ENCODE measurements around the gene SUPT3H.
"Not testable (repeated sequence)": the region's sequence is repeated elsewhere in the genome, so short reads cannot be mapped to it uniquely, and the experiment has no call there.

The SUPT3H gene

GRCh38 chr6:45326698-45327417 is 50.9 kb downstream of the SUPT3H start:
- DNase-seq (ENCODE audit: low read depth in 2 of 2) = no peak

GRCh38 chr6:45323656-45324224 is 54.0 kb downstream of the SUPT3H start:
- no peak for DNase-seq (ENCODE audit: low read depth in 2 of 2)

- no peak for DNase-seq (ENCODE audit: low read depth in 2 of 2)
Measured at GRCh38 chr6:45320349-45320748, 57.4 kb downstream of the SUPT3H start.

DNA sequence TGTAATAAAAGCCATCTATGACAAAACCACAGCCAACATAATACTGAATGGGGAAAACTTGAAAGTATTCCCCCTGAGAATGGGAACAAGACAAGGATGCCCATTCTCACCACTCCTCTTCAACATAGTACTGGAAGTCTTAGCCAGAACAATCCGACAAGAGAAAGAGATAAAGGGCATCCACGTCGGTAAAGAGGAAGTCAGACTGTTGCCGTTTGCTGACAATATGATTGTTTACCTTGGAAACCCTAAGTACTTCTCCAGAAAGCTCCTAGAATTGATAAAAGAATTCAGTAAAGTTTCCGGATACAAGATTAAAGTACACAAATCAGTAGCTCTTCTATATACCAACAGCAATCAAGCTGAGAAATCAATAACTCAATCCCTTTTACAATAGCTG is 63.6 kb downstream of the SUPT3H start:
- DNase-seq (ENCODE audit: low read depth in 2 of 2) = no peak

GRCh38 chr6:45310118-45310788 is 67.5 kb downstream of the SUPT3H start:
- DNase-seq (ENCODE audit: low read depth in 2 of 2) = peak in 1 of 2 donors; percentile 1

DNA sequence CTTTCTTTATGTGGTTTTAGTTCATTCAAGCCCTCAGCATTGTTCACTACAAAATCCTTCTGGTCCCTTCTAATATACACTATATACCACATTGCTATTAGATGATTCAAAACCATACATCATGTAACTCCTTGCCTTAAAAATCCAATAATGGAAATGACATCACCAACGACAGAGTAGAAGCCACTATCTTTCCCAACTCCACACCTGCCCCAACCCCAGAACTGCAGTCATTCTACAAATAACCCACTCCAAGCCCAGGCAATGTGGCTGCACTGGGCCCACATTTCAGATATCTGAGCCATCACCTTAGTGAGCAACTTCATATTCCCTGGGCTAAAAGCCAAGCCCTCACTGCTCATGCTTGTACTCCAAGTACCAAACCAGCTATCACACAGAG is 72.2 kb downstream of the SUPT3H start:
- DNase-seq (ENCODE audit: low read depth in 2 of 2) = no peak

DNA sequence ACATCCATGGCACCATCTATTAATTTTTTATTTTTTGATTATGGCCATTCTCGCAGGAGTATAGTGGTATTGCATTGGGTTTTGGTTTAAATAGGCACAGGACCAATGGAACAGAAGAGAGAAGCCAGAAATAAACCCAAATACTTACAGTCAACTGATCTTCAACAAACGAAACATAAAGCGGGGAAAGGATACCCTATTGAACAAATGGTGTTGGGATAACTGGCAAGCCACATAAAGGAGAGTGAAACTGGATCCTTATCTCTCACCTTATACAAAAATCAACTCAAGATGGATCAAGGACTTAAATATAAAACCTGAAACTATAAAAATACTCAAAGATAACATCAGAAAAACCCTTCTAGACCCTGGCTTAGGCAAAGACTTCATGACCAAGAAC is 74.9 kb downstream of the SUPT3H start:
- no peak for DNase-seq (ENCODE audit: low read depth in 2 of 2)

- DNase-seq (ENCODE audit: low read depth in 2 of 2) = no peak
Measured at GRCh38 chr6:45301348-45302142, 76.2 kb downstream of the SUPT3H start.

- no peak for DNase-seq (ENCODE audit: low read depth in 2 of 2)
Measured at GRCh38 chr6:45300736-45301135, 77.0 kb downstream of the SUPT3H start.

DNA sequence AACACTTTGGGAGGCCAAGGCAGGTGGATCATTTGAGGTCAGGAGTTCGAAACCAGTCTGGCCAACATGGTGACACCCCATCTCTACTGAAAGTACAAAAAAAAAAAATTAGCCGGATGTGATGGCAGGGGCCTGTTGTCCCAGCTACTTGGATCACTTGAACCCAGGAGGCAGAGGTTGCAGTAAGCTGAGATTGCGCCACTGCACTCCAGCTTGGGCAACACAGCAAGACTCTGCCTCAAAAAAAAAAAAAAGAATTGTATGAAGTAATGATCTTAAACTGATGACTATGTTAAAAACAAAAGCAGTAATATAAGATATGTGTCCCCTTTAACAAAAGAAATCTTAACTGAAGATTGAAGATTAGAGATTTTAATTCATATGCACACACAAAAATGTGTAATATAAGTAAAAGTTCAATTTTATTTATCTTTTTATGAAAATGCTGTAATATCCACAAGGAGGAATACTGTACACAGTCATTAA is 78.6 kb downstream of the SUPT3H start:
- DNase-seq (ENCODE audit: low read depth in 2 of 2) = no peak

DNA sequence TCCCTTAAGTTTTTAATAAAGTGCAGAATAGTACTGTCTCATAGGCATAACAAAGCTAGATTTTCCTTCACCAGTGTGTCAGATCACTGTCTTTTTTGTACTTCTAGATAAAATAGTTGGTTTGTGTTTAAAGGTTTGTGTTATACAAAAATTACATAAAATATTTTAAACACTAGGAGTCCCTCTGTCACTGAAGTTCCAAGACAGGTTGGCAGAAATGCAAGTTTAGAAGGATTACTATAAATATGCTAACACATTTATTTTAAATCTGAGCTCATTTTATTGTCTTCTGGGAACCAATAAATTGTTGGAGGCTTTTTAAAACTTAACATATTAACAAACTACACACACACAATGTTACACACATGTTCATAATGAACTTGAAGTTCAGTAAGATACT is 80.4 kb downstream of the SUPT3H start:
- DNase-seq (ENCODE audit: low read depth in 2 of 2) = no peak

DNA sequence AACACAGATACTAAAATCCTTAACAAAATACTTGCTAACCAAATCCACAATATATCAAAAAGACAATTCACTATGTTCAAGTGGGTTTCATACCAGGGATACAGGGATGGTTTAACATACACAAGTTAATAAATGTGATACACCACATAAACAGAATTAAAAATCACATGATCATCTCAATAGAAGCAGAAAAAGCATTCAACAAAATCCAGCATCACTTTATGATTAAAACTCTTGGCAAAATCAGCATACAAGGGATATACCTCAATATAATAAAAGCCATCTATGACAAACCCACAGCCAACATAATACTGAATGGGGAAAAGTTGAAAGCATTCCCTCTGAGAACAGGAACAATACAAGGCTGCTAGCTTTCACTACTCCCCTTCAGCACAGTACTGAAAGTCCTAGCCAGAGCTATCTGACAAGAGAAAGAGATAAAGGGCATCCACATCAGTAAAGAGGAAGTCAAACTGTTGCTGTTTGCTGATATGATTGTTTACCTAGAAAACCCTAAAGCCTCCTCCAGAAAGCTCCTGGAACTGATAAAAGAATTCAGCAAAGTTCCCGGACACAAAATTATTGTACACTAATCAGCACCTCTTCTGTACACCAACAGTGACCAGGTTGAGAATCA is 83.6 kb downstream of the SUPT3H start:
- not testable (repeated sequence) for DNase-seq (ENCODE audit: low read depth in 2 of 2)

GRCh38 chr6:45293306-45293705 is 84.4 kb downstream of the SUPT3H start:
- no peak for DNase-seq (ENCODE audit: low read depth in 2 of 2)

GRCh38 chr6:45289751-45290514 is 87.8 kb downstream of the SUPT3H start:
- no peak for DNase-seq (ENCODE audit: low read depth in 2 of 2)

- DNase-seq (ENCODE audit: low read depth in 2 of 2) = not testable (repeated sequence)
Measured at GRCh38 chr6:45286707-45287106, 91.0 kb downstream of the SUPT3H start.

DNA sequence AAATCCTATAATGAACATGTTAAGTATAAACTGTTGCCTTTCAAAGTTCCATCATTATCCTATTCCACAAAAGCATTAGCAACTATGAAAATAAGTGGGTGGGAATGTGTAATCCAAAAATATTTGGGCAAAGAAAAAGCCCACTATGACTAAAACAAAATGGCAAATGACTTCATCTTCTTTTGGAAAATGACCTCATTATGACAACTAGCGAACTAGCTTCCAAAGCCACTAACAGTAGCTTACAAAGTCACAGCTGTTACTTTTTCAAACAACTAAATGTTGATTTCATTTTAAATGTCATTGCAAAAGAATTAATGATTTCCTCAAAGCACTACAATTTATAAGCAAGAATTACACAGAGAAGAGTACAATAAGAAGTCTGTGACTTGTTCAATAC is 99.4 kb downstream of the SUPT3H start:
- DNase-seq (ENCODE audit: low read depth in 2 of 2) = no peak

DNA sequence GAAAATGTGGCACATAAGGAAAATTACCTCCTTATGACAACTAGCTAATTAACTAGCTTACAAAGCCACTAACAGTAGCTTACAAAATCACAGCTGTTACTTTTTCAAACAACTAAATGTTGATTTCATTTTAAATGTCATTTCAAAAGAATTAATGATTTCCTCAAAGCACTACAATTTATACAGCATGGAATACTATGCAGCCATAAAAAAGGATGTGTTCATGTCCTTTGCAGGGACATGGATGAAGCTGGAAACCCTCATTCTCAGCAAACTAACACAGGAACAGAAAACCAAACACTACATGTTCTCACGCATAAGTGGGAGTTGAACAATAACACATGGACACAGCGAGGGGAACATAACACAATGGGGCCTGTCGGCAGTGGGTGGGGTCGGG is 100.0 kb downstream of the SUPT3H start:
- not testable (repeated sequence) for DNase-seq (ENCODE audit: low read depth in 2 of 2)

DNA sequence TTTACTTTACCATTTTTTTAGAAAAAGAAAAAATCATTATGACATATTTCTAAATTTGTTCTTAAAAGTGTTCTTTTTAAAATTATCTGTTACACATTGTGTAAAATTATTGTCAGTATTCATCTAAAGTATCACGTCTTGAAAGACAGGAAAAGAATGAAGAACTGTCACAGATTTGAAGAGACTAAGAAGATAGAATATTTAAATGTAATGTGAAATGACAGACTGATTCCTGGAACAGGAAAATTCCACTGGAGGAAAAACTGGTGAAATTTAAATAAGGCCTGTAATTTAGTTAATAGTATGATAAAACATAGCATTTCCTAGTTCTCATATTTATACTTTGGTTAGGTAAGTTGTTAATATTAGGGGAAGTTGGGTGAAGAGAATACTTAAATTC is 102.4 kb downstream of the SUPT3H start:
- no peak for DNase-seq (ENCODE audit: low read depth in 2 of 2)

DNA sequence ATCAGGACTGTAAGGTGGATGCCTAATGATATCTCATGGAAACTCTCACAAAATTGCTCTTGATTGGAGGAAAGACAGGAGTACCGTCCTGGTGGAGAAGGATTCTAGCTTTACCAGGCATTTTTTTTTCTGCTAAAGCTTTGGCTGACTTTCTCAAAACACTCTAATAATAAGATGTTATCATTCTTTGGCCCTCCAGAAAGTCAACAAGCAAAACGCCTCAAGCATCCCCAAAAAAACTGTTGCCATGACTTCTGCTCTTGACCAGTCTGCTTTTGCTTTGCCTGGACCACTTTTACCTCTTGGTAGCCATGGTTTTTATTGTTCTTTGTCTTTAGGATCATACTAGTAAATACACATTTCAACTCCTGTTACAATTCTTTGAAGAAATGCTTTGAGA is 105.1 kb downstream of the SUPT3H start:
- DNase-seq (ENCODE audit: low read depth in 2 of 2) = no peak

DNA sequence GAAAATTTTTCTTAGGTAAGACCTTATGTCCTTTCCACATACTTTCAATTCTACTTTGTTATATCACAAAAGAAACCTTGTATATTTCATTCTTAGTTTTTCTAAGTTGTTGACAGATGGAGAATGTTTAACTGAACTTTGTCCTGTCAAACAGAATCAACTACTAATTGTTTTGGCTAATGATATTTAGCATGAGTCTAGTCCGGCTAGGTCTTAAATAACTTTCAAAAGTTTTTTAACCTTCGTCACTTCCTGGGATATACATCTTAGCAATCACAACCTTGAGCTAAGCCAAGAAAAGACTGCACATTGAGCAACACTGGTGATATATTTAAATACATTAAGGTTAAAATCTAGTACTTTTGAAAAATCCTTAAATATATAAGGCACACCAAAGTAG is 112.5 kb downstream of the SUPT3H start:
- DNase-seq (ENCODE audit: low read depth in 2 of 2) = no peak

- DNase-seq (ENCODE audit: low read depth in 2 of 2) = no peak
Measured at GRCh38 chr6:45260696-45261095, 117.0 kb downstream of the SUPT3H start.

All from stimulated activated CD8-positive, alpha-beta memory T cell treated with anti-CD3 and anti-CD28 coated beads, Interleukin-2, amount 100 ng/mL, for 48 hours (primary cell).